A673 (cell line): Measurements from ENCODE around the gene NABP1. TPM values are rescaled to one million over a fixed set of nuclear protein-coding genes. Genes with fewer than 3 reads are reported as not detected.

Experiments used
- BruUV-seq: library from RNA; stranded (reverse); fragments of 400-500 nt; replicated peaks from 2 replicates; lab custom pipeline; 2021; lab: Mats Ljungman, UMichigan
- CTCF ChIA-PET: fragments of 300-600 bp; sonication (Branson Sonifier 250); formaldehyde crosslinking; loops from one replicate; lab custom pipeline; 2022; ENCODE audit warnings: antibody characterized with exemption; lab: Charles Lee
- POLR2A ChIA-PET: fragments of 300-600 bp; sonication (Branson Sonifier 250); formaldehyde crosslinking; loops from one replicate; lab custom pipeline; 2022; ENCODE audit warnings: antibody characterized with exemption; ENCODE audit not compliant: low non-redundant PET; lab: Charles Lee
- DNase-seq: peaks from one replicate; pipeline ENCODE4 v3.0.0-alpha.2; 2015; ENCODE audit warnings: low spot score
- H3K27ac ChIP-seq: fragments of 200-600 bp; sonication (generic); 2 replicates; pipeline ENCODE4 v1.5.1; 2016; ENCODE audit warnings: mixed run types, low read depth, mild to moderate bottlenecking, mixed read lengths, antibody characterized with exemption, low read length; ENCODE audit not compliant: poor library complexity, severe bottlenecking
- H3K27me3 ChIP-seq: fragments of 200-600 bp; sonication (generic); replicated peaks from 2 replicates; pipeline ENCODE4 v1.6.1; 2017; ENCODE audit warnings: mixed run types, low read depth, mild to moderate bottlenecking, mixed read lengths, antibody characterized with exemption, low read length; ENCODE audit not compliant: insufficient read depth, poor library complexity
- H3K36me3 ChIP-seq: fragments of 200-600 bp; sonication (generic); 2 replicates; pipeline ENCODE4 v1.6.1; 2016; ENCODE audit warnings: mixed run types, mild to moderate bottlenecking, mixed read lengths, antibody characterized with exemption, low read length; ENCODE audit not compliant: insufficient read depth, poor library complexity, severe bottlenecking
- H3K4me1 ChIP-seq: fragments of 200-600 bp; sonication (generic); 2 replicates; pipeline ENCODE4 v1.6.1; 2017; ENCODE audit warnings: mixed run types, mild to moderate bottlenecking, mixed read lengths, antibody characterized with exemption, low read length; ENCODE audit not compliant: insufficient read depth, poor library complexity, severe bottlenecking
- H3K4me3 ChIP-seq: fragments of 200-600 bp; sonication (generic); 2 replicates; pipeline ENCODE4 v1.5.1; 2016; ENCODE audit warnings: low read depth, mixed run types, mild to moderate bottlenecking, mixed read lengths, low read length; ENCODE audit not compliant: poor library complexity, severe bottlenecking
- H3K9me3 ChIP-seq: fragments of 200-600 bp; sonication (generic); 2 replicates; pipeline ENCODE4 v1.6.1; 2016; ENCODE audit warnings: mixed run types, low read depth, mild to moderate bottlenecking, mixed read lengths, antibody characterized with exemption, low read length; ENCODE audit not compliant: poor library complexity, severe bottlenecking
- CTCF ChIP-seq: fragments of 300-800, 200-600 bp; sonication (generic); conservative IDR thresholded peaks from 2 replicates; pipeline ENCODE4 v1.5.1; 2017; ENCODE audit warnings: low read depth, mild to moderate bottlenecking, antibody characterized with exemption, low read length, moderate library complexity, mixed read lengths
- EZH2 ChIP-seq: fragments of 200-600 bp; sonication (generic); IDR thresholded peaks from 2 replicates; pipeline ENCODE4 v1.6.1; 2017; ENCODE audit warnings: borderline replicate concordance, low read depth, mild to moderate bottlenecking, mixed read lengths, antibody characterized with exemption, low read length; ENCODE audit not compliant: poor library complexity, severe bottlenecking
- intact Hi-C: fragments of 100-400 bp; cut with micrococcal nuclease; formaldehyde crosslinking; loops from one replicate; pipeline ENCODE4 v1.10.0; 2022; ENCODE audit not compliant: unreplicated experiment
- total RNA-seq: library from RNA; stranded (reverse); gene quantifications from 2 replicates; pipeline ENCODE4 v1.2.3, GENCODE V29; 2021

Gene NABP1
- total RNA-seq, 1 experiment from 2014 or later = 38.4 TPM

- H3K9me3 ChIP-seq = no peaks in the 10 kb centered on the region
- peaks cover 15% of the 10 kb centered on the region for H3K4me1 ChIP-seq
- no peak overlapping the region for H3K27ac ChIP-seq
- BruUV-seq = no TSS peak
- TF ChIP-seq EZH2 = no peak
- no peak for TF ChIP-seq CTCF
- no peaks in the 10 kb centered on the region for H3K36me3 ChIP-seq
- H3K4me3 ChIP-seq = no peak overlapping the region
- no peak for DNase-seq
- no peaks in the 10 kb centered on the region for H3K27me3 ChIP-seq
- POLR2A ChIA-PET = no interaction called here
- intact Hi-C loops = no loop called here
- CTCF ChIA-PET = no interaction called here
Observed at GRCh38 chr2:191637182-191638078, 40.5 kb upstream of the NABP1 start.

GRCh38 chr2:191638079-191638801 is 39.7 kb upstream of the NABP1 start:
- CTCF ChIA-PET = no interaction called here
- H3K27me3 ChIP-seq = no peaks in the 10 kb centered on the region
- no TSS peak for BruUV-seq
- H3K4me1 ChIP-seq = peaks cover 15% of the 10 kb centered on the region
- no peak overlapping the region for H3K27ac ChIP-seq
- DNase-seq = no peak
- no peaks in the 10 kb centered on the region for H3K9me3 ChIP-seq
- no peaks in the 10 kb centered on the region for H3K36me3 ChIP-seq
- TF ChIP-seq CTCF = no peak
- TF ChIP-seq EZH2 = no peak
- POLR2A ChIA-PET = no interaction called here
- intact Hi-C loops = no loop called here
- no peak overlapping the region for H3K4me3 ChIP-seq

GRCh38 chr2:191638802-191639172 is 39.1 kb upstream of the NABP1 start:
- no peak for DNase-seq
- Histone ChIP-seq H3K4me1 (peaks cover 15% of the 10 kb centered on the region), H3K9me3 (no peaks in the 10 kb centered on the region), H3K4me3 (no peak overlapping the region), H3K27ac (no peak overlapping the region), H3K27me3 (no peaks in the 10 kb centered on the region), H3K36me3 (no peaks in the 10 kb centered on the region)
- ChIA-PET CTCF (no interaction called here), POLR2A (interaction anchor here (0.5 kb wide), 1 partner anchor 38 kb away, joined by 7 read pairs; no protein-coding TSS in a partner anchor)
- BruUV-seq = no TSS peak
- intact Hi-C loops = no loop called here
- TF ChIP-seq CTCF (no peak), EZH2 (no peak)
